HAP-1 (cell line): Measurements from ENCODE around the gene BARX1.
"Not testable (repeated sequence)": the region's sequence is repeated elsewhere in the genome, so short reads cannot be mapped to it uniquely, and the experiment has no call there.

Source experiments
- DNase-seq, 2 experiments: peaks; one replicate each; pipeline ENCODE4 v3.0.0-alpha.2; 2016 to 2020; ENCODE audit warnings: low spot score in 2 of 2
- H3K27me3 ChIP-seq: fragments of 250-450 bp; sonication (Bioruptor Pico); 2 replicates; pipeline ENCODE4 v1.5.1; 2020; ENCODE audit warnings: low read depth, mild to moderate bottlenecking, moderate library complexity
- H3K36me3 ChIP-seq: fragments of 250-450 bp; sonication (Bioruptor Pico); replicated peaks from 2 replicates; pipeline ENCODE4 v1.5.1; 2020; ENCODE audit warnings: mild to moderate bottlenecking
- H3K4me1 ChIP-seq: fragments of 250-450 bp; sonication (Bioruptor Pico); 2 replicates; pipeline ENCODE4 v1.5.1; 2020; ENCODE audit warnings: mild to moderate bottlenecking
- H3K4me3 ChIP-seq: fragments of 250-450 bp; sonication (Bioruptor Pico); 2 replicates; pipeline ENCODE4 v1.5.1; 2020; ENCODE audit warnings: mild to moderate bottlenecking, moderate library complexity
- H3K9me3 ChIP-seq: fragments of 250-450 bp; sonication (Bioruptor Pico); 2 replicates; pipeline ENCODE4 v1.5.1; 2020; ENCODE audit warnings: mild to moderate bottlenecking, moderate library complexity
- in situ Hi-C: fragments of 300-500 bp; cut with MboI; formaldehyde crosslinking; loops from 3 replicates; pipeline ENCODE4 v1.14.3; 2020; ENCODE audit warnings: low sequenced_read_pairs, inconsistent platforms, mixed read lengths

The BARX1 gene

GRCh38 chr9:93945400-93946337 lies 9.5 kb downstream of the BARX1 start:
- Histone ChIP-seq H3K9me3 (no peaks in the 10 kb centered on the region), H3K4me3 (no peak overlapping the region), H3K4me1 (no peaks in the 10 kb centered on the region), H3K36me3 (no peaks in the 10 kb centered on the region), H3K27me3 (no peaks in the 10 kb centered on the region)
- in situ Hi-C loops = no loop called here
- no peak for DNase-seq

- H3K36me3 ChIP-seq = no peaks in the 10 kb centered on the region
- no peak overlapping the region for H3K4me3 ChIP-seq
- DNase-seq = no peak
- H3K9me3 ChIP-seq = no peaks in the 10 kb centered on the region
- in situ Hi-C loops = no loop called here
- no peaks in the 10 kb centered on the region for H3K4me1 ChIP-seq
- H3K27me3 ChIP-seq = no peaks in the 10 kb centered on the region
Observed at GRCh38 chr9:93944011-93944410, 11.1 kb downstream of the BARX1 start.

DNA sequence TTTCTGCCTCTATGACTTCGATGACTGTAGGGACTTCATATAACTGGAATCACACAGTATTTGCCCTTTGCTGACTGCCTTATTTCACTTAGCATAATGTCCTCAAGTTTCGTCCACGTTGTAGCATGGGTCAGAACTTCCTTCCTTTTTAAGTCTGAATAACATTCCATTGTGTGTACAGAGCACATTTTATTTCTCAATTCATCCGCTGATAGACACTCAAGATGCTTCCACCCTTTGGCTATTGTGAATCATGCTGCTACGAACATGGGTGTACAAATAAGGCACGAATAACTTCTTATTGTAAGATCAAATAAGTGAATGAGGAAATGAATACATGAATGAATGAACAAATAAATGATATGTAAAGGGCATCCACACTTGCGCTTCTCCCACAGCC lies 13.0 kb downstream of the BARX1 start:
- H3K36me3 ChIP-seq = no peaks in the 10 kb centered on the region
- in situ Hi-C loops = no loop called here
- no peaks in the 10 kb centered on the region for H3K27me3 ChIP-seq
- no peaks in the 10 kb centered on the region for H3K9me3 ChIP-seq
- no peak for DNase-seq
- no peak overlapping the region for H3K4me3 ChIP-seq
- no peaks in the 10 kb centered on the region for H3K4me1 ChIP-seq

- Histone ChIP-seq H3K4me1 (no peaks in the 10 kb centered on the region), H3K4me3 (no peak overlapping the region), H3K27me3 (no peaks in the 10 kb centered on the region), H3K36me3 (no peaks in the 10 kb centered on the region), H3K9me3 (no peaks in the 10 kb centered on the region)
- no peak for DNase-seq
- in situ Hi-C loops = no loop called here
Observed at GRCh38 chr9:93941493-93941892, 13.7 kb downstream of the BARX1 start.

- Histone ChIP-seq H3K4me3 (no peak overlapping the region), H3K36me3 (no peaks in the 10 kb centered on the region), H3K9me3 (no peaks in the 10 kb centered on the region), H3K27me3 (no peaks in the 10 kb centered on the region), H3K4me1 (no peaks in the 10 kb centered on the region)
- in situ Hi-C loops = no loop called here
- DNase-seq = no peak
Observed at GRCh38 chr9:93940951-93941350, 14.2 kb downstream of the BARX1 start.

GRCh38 chr9:93939589-93939988 lies 15.6 kb downstream of the BARX1 start:
- H3K9me3 ChIP-seq, H3K4me3 ChIP-seq, DNase-seq, H3K4me1 ChIP-seq, H3K36me3 ChIP-seq, in situ Hi-C loops, H3K27me3 ChIP-seq: not testable (repeated sequence)

- Histone ChIP-seq H3K4me1 (no peaks in the 10 kb centered on the region), H3K27me3 (no peaks in the 10 kb centered on the region), H3K4me3 (no peak overlapping the region), H3K9me3 (no peaks in the 10 kb centered on the region), H3K36me3 (no peaks in the 10 kb centered on the region)
- no peak for DNase-seq
- in situ Hi-C loops = no loop called here
Observed at GRCh38 chr9:93937193-93937592, 18.0 kb downstream of the BARX1 start.

GRCh38 chr9:93931905-93932304 lies 23.2 kb downstream of the BARX1 start:
- no peak for DNase-seq
- Histone ChIP-seq H3K27me3 (peaks cover 6% of the 10 kb centered on the region; the same call in 1 of the 2 replicates), H3K9me3 (no peaks in the 10 kb centered on the region), H3K36me3 (no peaks in the 10 kb centered on the region), H3K4me3 (no peak overlapping the region), H3K4me1 (no peaks in the 10 kb centered on the region)
- in situ Hi-C loops = no loop called here

DNA sequence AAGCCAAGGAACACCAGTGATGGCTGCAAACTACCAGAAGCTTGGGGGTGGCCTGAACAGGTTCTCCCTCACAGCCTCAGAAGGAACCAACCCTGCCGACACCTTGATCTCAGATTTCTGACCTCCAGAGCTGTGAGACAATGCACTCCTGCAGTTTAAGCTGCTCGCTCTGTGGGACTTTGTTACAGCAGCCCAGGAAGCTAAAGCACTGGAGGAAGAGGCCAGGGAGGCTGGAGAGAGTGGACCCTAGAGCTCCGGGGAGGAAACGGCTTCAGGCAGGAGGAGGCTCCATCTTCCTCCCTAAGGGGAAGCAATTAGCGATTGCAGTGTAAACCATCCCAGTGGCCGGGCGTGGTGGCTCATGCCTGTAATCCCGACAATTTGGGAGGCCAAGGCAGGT lies 25.1 kb downstream of the BARX1 start:
- Histone ChIP-seq H3K9me3 (no peaks in the 10 kb centered on the region), H3K4me1 (no peaks in the 10 kb centered on the region), H3K27me3 (peaks cover 6% of the 10 kb centered on the region; the same call in 1 of the 2 replicates), H3K4me3 (no peak overlapping the region), H3K36me3 (no peaks in the 10 kb centered on the region)
- in situ Hi-C loops = no loop called here
- DNase-seq = no peak

GRCh38 chr9:93929231-93929630 lies 25.9 kb downstream of the BARX1 start:
- in situ Hi-C loops = no loop called here
- Histone ChIP-seq H3K4me1 (no peaks in the 10 kb centered on the region), H3K27me3 (peaks cover 6% of the 10 kb centered on the region; the same call in 1 of the 2 replicates), H3K9me3 (no peaks in the 10 kb centered on the region), H3K4me3 (no peak overlapping the region), H3K36me3 (no peaks in the 10 kb centered on the region)
- DNase-seq = no peak

GRCh38 chr9:93922535-93922934 lies 32.6 kb downstream of the BARX1 start:
- in situ Hi-C loops = no loop called here
- Histone ChIP-seq H3K4me3 (no peak overlapping the region), H3K4me1 (no peaks in the 10 kb centered on the region), H3K36me3 (no peaks in the 10 kb centered on the region), H3K27me3 (no peaks in the 10 kb centered on the region), H3K9me3 (no peaks in the 10 kb centered on the region)
- no peak for DNase-seq

DNA sequence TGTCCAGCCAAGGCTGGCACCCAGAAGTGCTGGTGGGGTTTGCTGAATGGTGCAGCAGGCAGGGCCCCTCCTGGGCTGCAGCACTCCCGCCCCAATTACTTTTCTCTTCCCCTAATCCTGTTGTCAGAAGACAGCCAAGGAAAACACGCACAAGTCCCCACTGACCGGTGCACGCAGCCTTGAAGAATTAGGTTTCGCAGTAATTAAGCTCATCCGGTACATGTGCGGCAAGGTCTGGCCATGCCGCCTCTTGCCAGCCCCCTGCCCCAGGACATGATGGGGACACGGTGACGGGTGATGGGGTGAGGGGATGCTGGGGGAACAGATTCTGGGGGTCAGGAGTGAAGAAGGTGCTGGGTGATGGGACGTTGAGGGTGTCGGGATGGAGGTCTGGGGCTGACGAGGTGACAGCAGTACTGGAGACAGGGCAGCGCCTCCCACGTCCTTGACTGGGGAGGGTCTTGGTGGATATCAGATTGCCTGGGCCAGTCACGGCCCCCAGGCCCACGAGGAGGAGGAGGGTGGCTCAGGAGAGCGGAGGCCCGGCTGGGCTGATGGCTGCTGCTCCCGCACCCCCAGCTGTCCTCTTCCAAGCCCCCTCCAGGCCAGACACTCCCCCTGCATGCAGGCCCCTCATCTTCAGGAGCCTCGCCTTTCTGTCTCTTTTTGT lies 34.9 kb downstream of the BARX1 start:
- Histone ChIP-seq H3K27me3 (no peaks in the 10 kb centered on the region), H3K9me3 (no peaks in the 10 kb centered on the region), H3K36me3 (no peaks in the 10 kb centered on the region), H3K4me3 (no peak overlapping the region), H3K4me1 (no peaks in the 10 kb centered on the region)
- in situ Hi-C loops = no loop called here
- no peak for DNase-seq

- H3K4me1 ChIP-seq = no peaks in the 10 kb centered on the region
- in situ Hi-C loops = no loop called here
- no peaks in the 10 kb centered on the region for H3K9me3 ChIP-seq
- no peaks in the 10 kb centered on the region for H3K27me3 ChIP-seq
- DNase-seq = no peak
- H3K36me3 ChIP-seq = no peaks in the 10 kb centered on the region
- no peak overlapping the region for H3K4me3 ChIP-seq
Observed at GRCh38 chr9:93918061-93918460, 37.1 kb downstream of the BARX1 start.

DNA sequence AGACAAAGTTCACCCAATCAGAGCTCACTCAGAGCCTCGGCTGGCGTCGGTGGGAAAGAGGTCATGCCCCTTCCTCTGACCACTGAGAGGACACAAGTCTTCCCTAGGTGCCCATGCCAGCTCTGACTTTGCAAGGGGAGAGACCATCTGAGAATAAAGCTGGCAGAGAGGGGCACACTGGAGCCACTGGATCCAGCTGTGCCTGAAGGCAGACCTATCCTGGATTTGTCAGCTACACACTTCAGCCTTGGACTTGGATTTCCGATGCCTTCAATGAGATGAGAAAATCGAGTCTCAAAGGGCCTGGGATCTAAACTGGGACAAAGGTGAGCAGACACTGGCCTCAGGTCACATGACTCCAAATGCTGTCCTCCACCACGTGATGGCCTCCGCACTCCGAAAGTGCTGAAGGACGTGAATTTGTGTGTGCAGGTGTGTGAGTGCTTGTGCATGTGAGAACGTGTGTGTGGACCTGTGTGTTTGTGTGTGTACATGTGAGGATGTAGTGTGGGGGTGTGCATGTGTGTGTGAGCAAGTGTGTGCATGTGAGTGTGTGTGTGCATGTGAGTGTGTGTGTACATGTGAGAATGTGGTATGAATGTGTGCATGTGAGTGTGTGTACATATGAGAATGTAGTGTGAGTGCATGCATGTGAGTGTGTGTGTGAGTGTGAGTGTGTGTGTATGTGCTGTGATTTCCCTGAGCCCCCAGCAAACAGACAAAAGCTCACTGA lies 37.9 kb downstream of the BARX1 start:
- Histone ChIP-seq H3K27me3 (no peaks in the 10 kb centered on the region), H3K36me3 (no peaks in the 10 kb centered on the region), H3K9me3 (no peaks in the 10 kb centered on the region), H3K4me1 (peaks cover 6% of the 10 kb centered on the region), H3K4me3 (no peak overlapping the region)
- in situ Hi-C loops = no loop called here
- DNase-seq = no peak
